Loucy (cell line): ENCODE results near the gene CCDC187.

Experiments used
- EZH2phosphoT487 ChIP-seq: fragments of 200-600 bp; IDR thresholded peaks from 2 replicates; pipeline ENCODE4 v1.6.1; 2018; ENCODE audit warnings: antibody characterized with exemption, mild to moderate bottlenecking, moderate library complexity, borderline replicate concordance
- TF ChIP-seq, protein P1 (sequence below): fragments of 200-600 bp; sonication (generic); conservative IDR thresholded peaks from 2 replicates; pipeline ENCODE4 v1.5.1; 2014; ENCODE audit warnings: mild to moderate bottlenecking, antibody characterized with exemption, low read length

DNA sequence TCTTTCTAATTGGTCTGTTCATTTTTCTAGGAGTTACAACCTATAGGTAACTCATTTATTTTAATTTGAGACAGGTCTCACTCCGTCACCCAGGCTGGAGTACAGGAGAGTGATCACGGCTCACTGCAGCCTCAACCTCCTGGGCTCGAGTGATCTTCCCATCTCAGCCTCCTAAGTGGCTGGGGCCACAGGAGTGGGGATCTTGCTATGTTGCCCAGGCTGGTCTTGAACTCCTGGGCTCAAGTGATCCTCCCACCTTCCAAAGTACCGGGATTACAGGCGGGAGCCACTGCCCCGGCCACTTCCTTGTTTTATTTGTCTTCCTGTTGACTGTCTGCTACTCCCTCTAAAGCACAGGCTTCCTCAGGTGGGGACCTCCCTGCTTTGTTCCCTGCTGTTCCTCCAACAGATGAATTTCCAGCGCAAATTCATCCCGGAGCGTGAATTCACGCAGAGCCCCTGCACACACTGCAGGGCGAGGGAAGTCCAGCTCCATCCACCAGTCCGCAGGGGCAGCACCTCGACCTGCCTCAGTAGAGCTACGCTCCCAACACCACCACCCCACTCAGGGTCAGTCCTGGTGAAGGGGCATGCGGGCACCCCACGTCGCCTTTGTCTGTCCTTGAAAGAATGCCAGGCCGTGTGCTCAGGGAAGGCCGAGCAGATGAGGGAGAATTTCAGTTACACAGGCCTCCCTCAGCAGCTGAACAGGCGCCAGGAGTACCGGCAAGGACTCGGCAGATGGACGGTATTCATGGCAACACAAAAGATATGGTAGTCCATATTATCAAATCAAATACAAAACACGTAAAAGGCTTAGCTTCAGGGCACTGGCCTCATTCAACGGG, 64.5 kb downstream of the CCDC187 start:
- TF ChIP-seq, protein P1, sequence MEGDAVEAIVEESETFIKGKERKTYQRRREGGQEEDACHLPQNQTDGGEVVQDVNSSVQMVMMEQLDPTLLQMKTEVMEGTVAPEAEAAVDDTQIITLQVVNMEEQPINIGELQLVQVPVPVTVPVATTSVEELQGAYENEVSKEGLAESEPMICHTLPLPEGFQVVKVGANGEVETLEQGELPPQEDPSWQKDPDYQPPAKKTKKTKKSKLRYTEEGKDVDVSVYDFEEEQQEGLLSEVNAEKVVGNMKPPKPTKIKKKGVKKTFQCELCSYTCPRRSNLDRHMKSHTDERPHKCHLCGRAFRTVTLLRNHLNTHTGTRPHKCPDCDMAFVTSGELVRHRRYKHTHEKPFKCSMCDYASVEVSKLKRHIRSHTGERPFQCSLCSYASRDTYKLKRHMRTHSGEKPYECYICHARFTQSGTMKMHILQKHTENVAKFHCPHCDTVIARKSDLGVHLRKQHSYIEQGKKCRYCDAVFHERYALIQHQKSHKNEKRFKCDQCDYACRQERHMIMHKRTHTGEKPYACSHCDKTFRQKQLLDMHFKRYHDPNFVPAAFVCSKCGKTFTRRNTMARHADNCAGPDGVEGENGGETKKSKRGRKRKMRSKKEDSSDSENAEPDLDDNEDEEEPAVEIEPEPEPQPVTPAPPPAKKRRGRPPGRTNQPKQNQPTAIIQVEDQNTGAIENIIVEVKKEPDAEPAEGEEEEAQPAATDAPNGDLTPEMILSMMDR: no peak
- no peak for TF ChIP-seq EZH2phosphoT487
